PC-9 (cell line): ENCODE data around the gene CFAP68. TPM values are rescaled to one million over a fixed set of nuclear protein-coding genes. Genes with fewer than 3 reads are reported as not detected.

Experiments used
- BruUV-seq: library from RNA; stranded (reverse); fragments of 400-500 nt; replicated peaks from 2 replicates; lab custom pipeline; 2021; lab: Mats Ljungman, UMichigan
- CTCF ChIA-PET: fragments of 300-600 bp; sonication (Branson Sonifier 250); formaldehyde crosslinking; loops from one replicate; lab custom pipeline; 2022; ENCODE audit warnings: antibody characterized with exemption; lab: Charles Lee
- POLR2A ChIA-PET: fragments of 300-600 bp; sonication (Branson Sonifier 250); formaldehyde crosslinking; loops from one replicate; lab custom pipeline; 2022; ENCODE audit warnings: antibody characterized with exemption; ENCODE audit not compliant: unreplicated experiment; lab: Charles Lee
- DNase-seq, 2 experiments: peaks; one replicate each; pipeline versions ENCODE4 v3.0.0 to v3.0.0-alpha.2; 2015 to 2022; ENCODE audit warnings: mixed read lengths in 1 of 2
- H2AFZ ChIP-seq: fragments of 200-600 bp; sonication (generic); 2 replicates; pipeline ENCODE4 v1.8.1; 2017; ENCODE audit warnings: antibody characterized with exemption
- H3F3A ChIP-seq: fragments of 200-600 bp; sonication (generic); 2 replicates; pipeline ENCODE4 v1.8.1; 2017; ENCODE audit warnings: antibody characterized with exemption, mild to moderate bottlenecking, low read depth; ENCODE audit not compliant: insufficient read depth
- H3K27ac ChIP-seq: fragments of 200-600 bp; sonication (generic); 2 replicates; pipeline ENCODE4 v1.6.1; 2016; ENCODE audit warnings: mixed run types
- H3K27me3 ChIP-seq: fragments of 200-600 bp; sonication (generic); 2 replicates; pipeline ENCODE4 v1.6.1; 2016; ENCODE audit warnings: low read depth, mixed run types; ENCODE audit not compliant: insufficient read depth
- H3K36me3 ChIP-seq: fragments of 200-600 bp; sonication (generic); 2 replicates; pipeline ENCODE4 v1.6.1; 2016; ENCODE audit warnings: low read depth, mixed run types
- H3K4me1 ChIP-seq: fragments of 200-600 bp; sonication (generic); replicated peaks from 2 replicates; pipeline ENCODE4 v1.6.1; 2016; ENCODE audit warnings: mixed run types; ENCODE audit not compliant: insufficient read depth
- H3K4me2 ChIP-seq: fragments of 200-600 bp; sonication (generic); 2 replicates; pipeline ENCODE4 v1.6.1; 2017; ENCODE audit warnings: mixed run types
- H3K4me3 ChIP-seq: fragments of 200-600 bp; sonication (generic); 2 replicates; pipeline ENCODE4 v1.6.1; 2016; ENCODE audit warnings: mixed run types
- H3K79me2 ChIP-seq: fragments of 200-600 bp; sonication (generic); 2 replicates; pipeline ENCODE4 v1.6.1; 2017; ENCODE audit warnings: low read depth, mixed run types
- H3K9me2 ChIP-seq: fragments of 200-600 bp; sonication (generic); 2 replicates; pipeline ENCODE4 v1.8.1; 2017; ENCODE audit warnings: mild to moderate bottlenecking; ENCODE audit not compliant: insufficient read depth
- H3K9me3 ChIP-seq: fragments of 200-600 bp; sonication (generic); 2 replicates; pipeline ENCODE4 v1.8.1; 2016; ENCODE audit warnings: low read depth; ENCODE audit not compliant: insufficient read depth
- H4K20me1 ChIP-seq: fragments of 200-600 bp; sonication (generic); 2 replicates; pipeline ENCODE4 v1.8.1; 2017; ENCODE audit not compliant: insufficient read depth
- EZH2 ChIP-seq: fragments of 200-600 bp; sonication (generic); IDR thresholded peaks from 2 replicates; pipeline ENCODE4 v1.8.0; 2017; ENCODE audit warnings: antibody characterized with exemption, low read depth
- intact Hi-C: fragments of 100-400 bp; cut with micrococcal nuclease; formaldehyde crosslinking; loops from one replicate; pipeline ENCODE4 v1.10.0; 2022; ENCODE audit not compliant: unreplicated experiment
- total RNA-seq: library from RNA; stranded (reverse); gene quantifications from 2 replicates; pipeline ENCODE4 v1.2.3, GENCODE V29; 2021
- TF ChIP-seq, protein P1 (sequence below): fragments of 200-600 bp; sonication (generic); conservative IDR thresholded peaks from 2 replicates; pipeline ENCODE4 v1.6.1; 2017; ENCODE audit warnings: mixed run types, antibody characterized with exemption, mild to moderate bottlenecking, moderate library complexity

CFAP68 gene
- total RNA-seq, 1 experiment from 2014 or later, result 46.8 TPM

DNA sequence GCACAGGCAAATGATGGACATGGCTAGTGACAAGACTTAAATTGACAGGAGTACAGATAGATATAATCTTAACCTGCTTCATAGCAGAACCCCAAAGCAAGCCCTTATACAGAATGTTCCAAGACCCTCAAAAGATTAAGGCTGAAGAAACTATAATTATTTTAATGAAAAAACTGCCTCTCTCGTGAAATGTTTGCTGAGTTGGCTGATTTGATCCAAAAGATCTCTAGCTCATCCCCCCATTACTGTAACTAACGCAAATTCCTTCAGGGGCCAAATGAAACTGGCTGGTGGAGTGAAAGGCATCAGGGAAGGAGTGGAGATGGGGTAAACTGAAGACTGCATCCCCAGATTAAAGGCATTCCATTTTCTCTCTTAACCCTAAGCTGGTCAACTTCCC lies 27.2 kb upstream of the CFAP68 start:
- H3K79me2 ChIP-seq, result no peaks in the 10 kb centered on the region
- ChIA-PET CTCF (interaction anchor here (0.6 to 1.1 kb wide), 3 partner anchors 130 to 265 kb away, joined by 3 to 5 read pairs (median 4); no protein-coding TSS in a partner anchor), POLR2A (no interaction called here)
- no peak overlapping the region for H3K27ac ChIP-seq
- peaks cover 36% of the 10 kb centered on the region for H3K4me1 ChIP-seq
- BruUV-seq, result no TSS peak
- H3F3A ChIP-seq, result peaks cover 34% of the 10 kb centered on the region
- DNase-seq, result no peak
- no peak overlapping the region for H3K4me3 ChIP-seq
- H3K36me3 ChIP-seq, result peaks cover 9% of the 10 kb centered on the region; the same call in 1 of the 2 replicates
- H3K9me3 ChIP-seq, result no peaks in the 10 kb centered on the region
- H2AFZ ChIP-seq, result no peak overlapping the region
- H3K9me2 ChIP-seq, result no peaks in the 10 kb centered on the region
- H3K4me2 ChIP-seq, result no peak overlapping the region
- no peaks in the 10 kb centered on the region for H3K27me3 ChIP-seq
- TF ChIP-seq, protein P1, sequence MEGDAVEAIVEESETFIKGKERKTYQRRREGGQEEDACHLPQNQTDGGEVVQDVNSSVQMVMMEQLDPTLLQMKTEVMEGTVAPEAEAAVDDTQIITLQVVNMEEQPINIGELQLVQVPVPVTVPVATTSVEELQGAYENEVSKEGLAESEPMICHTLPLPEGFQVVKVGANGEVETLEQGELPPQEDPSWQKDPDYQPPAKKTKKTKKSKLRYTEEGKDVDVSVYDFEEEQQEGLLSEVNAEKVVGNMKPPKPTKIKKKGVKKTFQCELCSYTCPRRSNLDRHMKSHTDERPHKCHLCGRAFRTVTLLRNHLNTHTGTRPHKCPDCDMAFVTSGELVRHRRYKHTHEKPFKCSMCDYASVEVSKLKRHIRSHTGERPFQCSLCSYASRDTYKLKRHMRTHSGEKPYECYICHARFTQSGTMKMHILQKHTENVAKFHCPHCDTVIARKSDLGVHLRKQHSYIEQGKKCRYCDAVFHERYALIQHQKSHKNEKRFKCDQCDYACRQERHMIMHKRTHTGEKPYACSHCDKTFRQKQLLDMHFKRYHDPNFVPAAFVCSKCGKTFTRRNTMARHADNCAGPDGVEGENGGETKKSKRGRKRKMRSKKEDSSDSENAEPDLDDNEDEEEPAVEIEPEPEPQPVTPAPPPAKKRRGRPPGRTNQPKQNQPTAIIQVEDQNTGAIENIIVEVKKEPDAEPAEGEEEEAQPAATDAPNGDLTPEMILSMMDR, result no peak
- TF ChIP-seq EZH2, result no peak
- intact Hi-C loops, result no loop called here
- no peaks in the 10 kb centered on the region for H4K20me1 ChIP-seq

DNA sequence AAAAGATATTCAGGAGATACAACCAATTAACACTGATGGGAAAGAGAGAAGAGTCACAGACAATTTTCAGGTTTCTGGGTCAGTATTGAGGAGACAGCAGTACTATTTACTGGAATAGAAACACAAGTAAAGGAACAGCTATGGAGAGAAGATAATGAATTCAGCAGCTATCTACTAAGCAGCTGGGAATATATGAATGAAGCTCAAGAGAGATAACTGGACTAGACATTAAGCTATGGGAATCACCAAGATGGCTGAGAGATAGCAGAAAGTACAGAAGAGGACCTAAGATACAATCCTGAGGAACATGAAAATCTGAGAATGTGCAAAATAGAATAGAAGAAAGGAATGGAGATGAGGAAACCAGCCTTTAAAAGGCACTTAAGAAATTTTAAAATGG lies 23.8 kb upstream of the CFAP68 start:
- no TSS peak for BruUV-seq
- Histone ChIP-seq H4K20me1 (no peaks in the 10 kb centered on the region), H3K79me2 (no peaks in the 10 kb centered on the region), H3K27ac (no peak overlapping the region), H3F3A (peaks cover 6% of the 10 kb centered on the region; the same call in 1 of the 2 replicates), H3K4me1 (peaks cover 9% of the 10 kb centered on the region), H3K9me2 (no peaks in the 10 kb centered on the region), H3K27me3 (no peaks in the 10 kb centered on the region), H3K9me3 (no peaks in the 10 kb centered on the region), H3K36me3 (peaks cover 13% of the 10 kb centered on the region; the same call in 1 of the 2 replicates), H3K4me3 (no peak overlapping the region), H3K4me2 (no peak overlapping the region), H2AFZ (no peak overlapping the region)
- ChIA-PET POLR2A (interaction anchor here (0.6 kb wide), 1 partner anchor 9 kb away, joined by 4 read pairs; no protein-coding TSS in a partner anchor), CTCF (no interaction called here)
- no peak for DNase-seq
- intact Hi-C loops, result no loop called here
- TF ChIP-seq EZH2, result no peak
- TF ChIP-seq, protein P1, result no peak

DNA sequence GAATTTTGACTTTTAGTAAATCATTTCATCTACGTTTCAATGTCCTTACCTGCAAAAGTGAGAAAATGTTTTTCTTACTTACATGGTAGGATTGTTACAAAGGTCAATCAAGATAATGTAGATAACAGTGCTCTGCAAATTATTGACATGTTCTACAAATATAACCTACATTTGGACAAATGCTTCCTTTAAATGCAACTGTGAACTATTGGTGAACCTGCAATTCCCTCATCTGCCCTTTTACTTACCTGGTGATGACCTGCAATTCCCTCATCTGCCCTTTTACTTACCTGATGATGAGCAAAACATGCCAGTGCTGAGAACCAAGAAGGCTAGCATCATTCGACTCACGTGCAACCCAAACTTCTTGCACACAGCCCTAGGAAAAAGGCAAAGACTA lies 19.1 kb upstream of the CFAP68 start:
- no TSS peak for BruUV-seq
- Histone ChIP-seq H2AFZ (no peak overlapping the region), H3K79me2 (no peaks in the 10 kb centered on the region), H3K9me2 (no peaks in the 10 kb centered on the region), H3K27ac (no peak overlapping the region), H3K27me3 (no peaks in the 10 kb centered on the region), H3F3A (peaks cover 4% of the 10 kb centered on the region), H3K36me3 (peaks cover 19% of the 10 kb centered on the region; the same call in 1 of the 2 replicates), H3K4me3 (no peak overlapping the region), H3K4me2 (no peak overlapping the region), H4K20me1 (no peaks in the 10 kb centered on the region), H3K4me1 (no peaks in the 10 kb centered on the region), H3K9me3 (no peaks in the 10 kb centered on the region)
- no peak for DNase-seq
- intact Hi-C loops, result no loop called here
- no peak for TF ChIP-seq EZH2
- TF ChIP-seq, protein P1, result no peak
- CTCF ChIA-PET, result interaction anchor here (1.1 kb wide), 1 partner anchor 12 kb away, joined by 3 read pairs; no protein-coding TSS in a partner anchor
- POLR2A ChIA-PET, result no interaction called here
